HCT116 (cell line): ENCODE results near the gene AP3D1. TPM values are rescaled to one million over a fixed set of nuclear protein-coding genes. Genes with fewer than 3 reads are reported as not detected.

ENCODE experiments used
- ATAC-seq: fragments of 200-7000 bp; cut with Tn5 transposase; 2 replicates; pipeline ENCODE4 v1.9.1; 2020; ENCODE audit warnings: mild to moderate bottlenecking, moderate library complexity
- BruUV-seq: library from RNA; stranded (reverse); fragments of 400-500 nt; replicated peaks from 2 replicates; lab custom pipeline; 2021; lab: Mats Ljungman, UMichigan
- CTCF ChIA-PET: fragments of 300-600 bp; sonication (Branson Sonifier 250); formaldehyde crosslinking; loops from one replicate; lab custom pipeline; 2021; ENCODE audit warnings: antibody characterized with exemption; lab: Charles Lee
- POLR2A ChIA-PET: fragments of 300-600, 350-600 bp; sonication (Branson Sonifier 250); formaldehyde crosslinking; loops from one replicate; lab custom pipeline; 2021; ENCODE audit warnings: antibody characterized with exemption; lab: Charles Lee
- RAD21 ChIA-PET, 2 experiments: fragments of 300-600 bp; sonication (Branson Sonifier 250); formaldehyde crosslinking; loops; one replicate each; lab custom pipeline; 2023; ENCODE audit warnings: low total read pairs in 2 of 2; ENCODE audit not compliant: uncharacterized antibody in 2 of 2, unreplicated experiment in 2 of 2, low non-redundant PET in 1 of 2; lab: Charles Lee
- DNase-seq: peaks from one replicate; pipeline ENCODE4 v3.0.0-alpha.2; 2010; ENCODE audit warnings: low read depth, low spot score
- H2AFZ ChIP-seq: fragments of 200-600 bp; shearing (Covaris generic), sonication (generic); 2 replicates; pipeline ENCODE4 v1.6.1; 2017; ENCODE audit warnings: low read depth, mixed run types, mixed read lengths, antibody characterized with exemption, low read length; ENCODE audit not compliant: poor library complexity, severe bottlenecking
- H3K27ac ChIP-seq: 2 replicates; pipeline ENCODE4 v1.5.1; 2012; ENCODE audit warnings: low read depth, low read length
- H3K27me3 ChIP-seq: fragments of 200-600 bp; sonication (generic); 2 replicates; pipeline ENCODE4 v1.6.1; 2016; ENCODE audit warnings: mixed run types, low read length, mixed read lengths; ENCODE audit not compliant: insufficient read depth
- H3K36me3 ChIP-seq, 2 experiments: fragments of 200-500 bp in 1 of 2; fragments of 200-600 bp in 1 of 2; sonication (Bioruptor generic) in 1 of 2; sonication (generic) in 1 of 2; 2 replicates each; pipeline versions ENCODE4 v1.5.1 to v1.6.1; 2014 to 2016; ENCODE audit warnings: low read length in 2 of 2, inconsistent platforms in 1 of 2, mixed read lengths in 1 of 2, mixed run types in 1 of 2; ENCODE audit not compliant: insufficient read depth in 2 of 2, control insufficient read depth in 1 of 2
- H3K4me1 ChIP-seq, 2 experiments: fragments of 200-600 bp in 1 of 2; sonication (generic) in 1 of 2; 2 replicates each; pipeline versions ENCODE4 v1.5.1 to v1.6.1; 2012 to 2017; ENCODE audit warnings: low read length in 2 of 2, inconsistent platforms in 1 of 2, mild to moderate bottlenecking in 1 of 2, mixed read lengths in 1 of 2, mixed run types in 1 of 2, moderate library complexity in 1 of 2; ENCODE audit not compliant: insufficient read depth in 2 of 2, control insufficient read depth in 1 of 2
- H3K4me2 ChIP-seq: fragments of 200-600 bp; sonication (generic); 2 replicates; pipeline ENCODE4 v1.6.1; 2017; ENCODE audit warnings: mixed run types, low read length, mixed read lengths
- H3K4me3 ChIP-seq, 2 experiments: fragments of 200-600 bp in 1 of 2; sonication (generic) in 1 of 2; replicated peaks in 1 of 2; 2 replicates each; pipeline ENCODE4 v1.5.1; 2011 to 2016; ENCODE audit warnings: low read length in 2 of 2, control low read depth in 1 of 2, low read depth in 1 of 2, mild to moderate bottlenecking in 1 of 2, mixed read lengths in 1 of 2, mixed run types in 1 of 2
- H3K79me2 ChIP-seq: fragments of 200-600 bp; sonication (generic); 2 replicates; pipeline ENCODE4 v1.6.1; 2017; ENCODE audit warnings: mild to moderate bottlenecking, mixed run types, low read length, moderate library complexity, mixed read lengths; ENCODE audit not compliant: insufficient read depth
- H3K9ac ChIP-seq: fragments of 200-600 bp; sonication (generic); 2 replicates; pipeline ENCODE4 v1.6.1; 2016; ENCODE audit warnings: low read length, mixed read lengths
- H3K9me2 ChIP-seq: fragments of 200-600 bp; sonication (generic), shearing (Covaris generic); 2 replicates; pipeline ENCODE4 v1.6.1; 2017; ENCODE audit warnings: mixed run types, mild to moderate bottlenecking, moderate library complexity; ENCODE audit not compliant: insufficient read depth
- H3K9me3 ChIP-seq, 2 experiments: fragments of 200-500 bp in 1 of 2; fragments of 200-600 bp in 1 of 2; sonication (Bioruptor generic) in 1 of 2; sonication (generic) in 1 of 2; 2 replicates each; pipeline ENCODE4 v1.6.1; 2014 to 2017; ENCODE audit warnings: low read length in 2 of 2, mixed read lengths in 2 of 2, inconsistent platforms in 1 of 2, low read depth in 1 of 2, mild to moderate bottlenecking in 1 of 2, mixed run types in 1 of 2, moderate library complexity in 1 of 2; ENCODE audit not compliant: control insufficient read depth in 1 of 2, insufficient read depth in 1 of 2
- H4K20me1 ChIP-seq: fragments of 200-600 bp; sonication (generic), shearing (Covaris generic); 2 replicates; pipeline ENCODE4 v1.6.1; 2017; ENCODE audit warnings: mixed run types, mild to moderate bottlenecking, moderate library complexity; ENCODE audit not compliant: insufficient read depth
- CBX3 ChIP-seq: IDR thresholded peaks from 2 replicates; pipeline ENCODE4 v1.6.1; 2012; ENCODE audit warnings: low read depth
- CEBPB ChIP-seq: IDR thresholded peaks from 2 replicates; pipeline ENCODE4 v1.6.1; 2012; ENCODE audit warnings: low read depth
- CTCF ChIP-seq, 3 experiments: fragments of 200-600 bp in 1 of 3; sonication (generic) in 1 of 3; IDR thresholded peaks in 2 of 3; conservative IDR thresholded peaks in 1 of 3; 2 replicates each; pipeline ENCODE4 v1.5.1; 2012 to 2017; ENCODE audit warnings: low read depth in 2 of 3, low read length in 2 of 3, antibody characterized with exemption in 1 of 3, borderline replicate concordance in 1 of 3, control low read depth in 1 of 3, mild to moderate bottlenecking in 1 of 3, mixed read lengths in 1 of 3, mixed run types in 1 of 3, moderate library complexity in 1 of 3; ENCODE audit not compliant: insufficient read depth in 1 of 3
- EGR1 ChIP-seq: IDR thresholded peaks from 2 replicates; pipeline ENCODE4 v1.6.1; 2012; ENCODE audit warnings: low read depth
- ELF1 ChIP-seq: IDR thresholded peaks from 2 replicates; pipeline ENCODE4 v1.6.1; 2012; ENCODE audit warnings: low read depth, borderline replicate concordance
- EZH2 ChIP-seq: fragments of 200-600 bp; sonication (generic); IDR thresholded peaks from 2 replicates; pipeline ENCODE4 v1.6.1; 2017; ENCODE audit warnings: antibody characterized with exemption, mixed run types
- EZH2phosphoT487 ChIP-seq: fragments of 200-600 bp; IDR thresholded peaks from 2 replicates; pipeline ENCODE4 v1.6.1; 2018; ENCODE audit warnings: antibody characterized with exemption, borderline replicate concordance
- FOSL1 ChIP-seq: IDR thresholded peaks from 2 replicates; pipeline ENCODE4 v1.6.1; 2012; ENCODE audit warnings: low read depth
- JUND ChIP-seq: IDR thresholded peaks from 2 replicates; pipeline ENCODE4 v1.6.1; 2012
- POLR2A ChIP-seq: IDR thresholded peaks from 2 replicates; pipeline ENCODE4 v1.7.0; 2011; ENCODE audit warnings: borderline replicate concordance; ENCODE audit not compliant: insufficient read depth, insufficient read length; ENCODE audit errors: extremely low read depth
- RAD21 ChIP-seq: IDR thresholded peaks from 2 replicates; pipeline ENCODE4 v1.6.1; 2012; ENCODE audit warnings: low read depth, mild to moderate bottlenecking
- REST ChIP-seq: IDR thresholded peaks from 2 replicates; pipeline ENCODE4 v1.6.1; 2012; ENCODE audit warnings: low read depth
- SIN3A ChIP-seq: IDR thresholded peaks from 2 replicates; pipeline ENCODE4 v1.6.1; 2012; ENCODE audit warnings: low read depth
- SP1 ChIP-seq: IDR thresholded peaks from 2 replicates; pipeline ENCODE4 v1.6.1; 2012; ENCODE audit warnings: low read depth
- SRF ChIP-seq: IDR thresholded peaks from 2 replicates; pipeline ENCODE4 v1.6.1; 2012; ENCODE audit warnings: low read depth
- TCF7L2 ChIP-seq: IDR thresholded peaks from 2 replicates; pipeline ENCODE4 v1.7.0; 2011; ENCODE audit warnings: borderline replicate concordance, inconsistent platforms; ENCODE audit not compliant: insufficient read depth, insufficient read length; ENCODE audit errors: extremely low read depth
- YY1 ChIP-seq: IDR thresholded peaks from 2 replicates; pipeline ENCODE4 v1.6.1; 2011; ENCODE audit warnings: low read length, low read depth, moderate library complexity, mild to moderate bottlenecking; ENCODE audit not compliant: insufficient replicate concordance; ENCODE audit errors: extremely low read depth
- ZBTB33 ChIP-seq: IDR thresholded peaks from 2 replicates; pipeline ENCODE4 v1.6.1; 2011; ENCODE audit warnings: mild to moderate bottlenecking, low read length, moderate library complexity; ENCODE audit not compliant: insufficient replicate concordance; ENCODE audit errors: extremely low read depth
- ZFX ChIP-seq: fragments of 450-650 bp; IDR thresholded peaks from 2 replicates; pipeline ENCODE4 v1.6.1; 2017
- ZNF274 ChIP-seq: fragments of 200-500 bp; sonication (Bioruptor generic); IDR thresholded peaks from 2 replicates; pipeline ENCODE4 v1.6.1; 2014; ENCODE audit warnings: mild to moderate bottlenecking, low read depth, low read length, inconsistent platforms
- intact Hi-C: fragments of 100-400 bp; cut with micrococcal nuclease; formaldehyde crosslinking; loops from 2 replicates; pipeline ENCODE4 v1.10.0; 2022
- total RNA-seq: library from RNA; stranded (reverse); gene quantifications from one replicate; pipeline ENCODE4 v1.2.1, GENCODE V29; 2021; ENCODE audit not compliant: unreplicated experiment
- TF ChIP-seq, protein P1 (sequence below): IDR thresholded peaks from 2 replicates; pipeline ENCODE4 v1.6.1; 2012

AP3D1 gene
- total RNA-seq, 1 experiment from 2014 or later, result 137 TPM

- Histone ChIP-seq H3K4me2 (peak within 1 kb of the TSS; percentile 91), H3K27me3 (no peaks in the 10 kb centered on the region), H3K4me1 (peaks cover 11 to 26% of the 10 kb centered on the region in 2 experiments), H3K36me3 (peaks cover 3 to 5% of the 10 kb centered on the region in 2 experiments; a peak in 2 of 4 replicates), H3K27ac (peak within 1 kb of the TSS; percentile 99), H3K4me3 (peak within 1 kb of the TSS; percentile 77 to 88), H3K79me2 (peaks cover 18% of the 10 kb centered on the region), H4K20me1 (no peaks in the 10 kb centered on the region), H3K9ac (peak within 1 kb of the TSS; percentile 86), H2AFZ (no peak within 1 kb of the TSS), H3K9me3 (no peaks in the 10 kb centered on the region), H3K9me2 (no peaks in the 10 kb centered on the region)
- peak; percentile 85 for DNase-seq
- intact Hi-C loops, result loop anchor here (1.0 kb wide), 1 partner anchor 77 kb away; no protein-coding TSS in a partner anchor
- no TSS peak for BruUV-seq
- peak; percentile 65 for ATAC-seq
- ChIA-PET POLR2A (no interaction called here), RAD21 (no interaction called here), CTCF (no interaction called here)
- peak; percentile 94 for TF ChIP-seq SP1
- peak; percentile 26 for TF ChIP-seq POLR2A
- peak; percentile 28 for TF ChIP-seq RAD21
- no peak for TF ChIP-seq EZH2
- peak; percentile 77 for TF ChIP-seq CBX3
- TF ChIP-seq ELF1, result no peak
- TF ChIP-seq FOSL1, result no peak
- TF ChIP-seq REST, result no peak
- TF ChIP-seq, protein P1, sequence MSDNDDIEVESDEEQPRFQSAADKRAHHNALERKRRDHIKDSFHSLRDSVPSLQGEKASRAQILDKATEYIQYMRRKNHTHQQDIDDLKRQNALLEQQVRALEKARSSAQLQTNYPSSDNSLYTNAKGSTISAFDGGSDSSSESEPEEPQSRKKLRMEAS, result peak; percentile 94
- TF ChIP-seq ZBTB33, result no peak
- TF ChIP-seq SRF, result no peak; the same call in 1 of the 2 replicates
- TF ChIP-seq YY1, result no peak
- TF ChIP-seq JUND, result peak; percentile 20; the same call in 1 of the 2 replicates
- TF ChIP-seq SIN3A, result peak; percentile 95
- TF ChIP-seq CEBPB, result no peak; the same call in 1 of the 2 replicates
- TF ChIP-seq EZH2phosphoT487, result no peak
- TF ChIP-seq TCF7L2, result peak; percentile 52
- peak in 2 of 3 experiments; percentile 38 to 43; a peak in 4 of 6 replicates for TF ChIP-seq CTCF (IDR thresholded peaks at IDR 0.05 in 2 of 3, conservative IDR thresholded peaks at IDR 0.05 in 1 of 3; ENCODE audit: borderline replicate concordance in 1 of 3, insufficient read depth in 1 of 3, low read depth in 2 of 3, low read length in 2 of 3)
- TF ChIP-seq ZNF274, result no peak
- peak; percentile 43; the same call in 1 of the 2 replicates for TF ChIP-seq EGR1
- TF ChIP-seq ZFX, result peak; percentile 65; the same call in 1 of the 2 replicates
These were observed 55.3 kb downstream of the AP3D1 start, which contains the start of gene MOB3A for GRCh38 chr19:2096034-2096479. MOB3A (minus strand) TSS chr19:2096326; CDS start chr19:2078560, 17,766 bp downstream.
